GM03348 (cell line): ENCODE data around the gene STARD13.

ENCODE experiments used
- DNase-seq: peaks from one replicate; pipeline ENCODE4 v3.0.0; 2012; ENCODE audit warnings: low spot score

The STARD13 gene

GRCh38 chr13:33307843-33308242, 22.3 kb upstream of the STARD13 start:
- DNase-seq, result no peak

GRCh38 chr13:33303855-33304597, 18.5 kb upstream of the STARD13 start:
- DNase-seq, result peak; percentile 19

GRCh38 chr13:33299626-33300025, 14.1 kb upstream of the STARD13 start:
- no peak for DNase-seq

GRCh38 chr13:33296793-33297425, 11.4 kb upstream of the STARD13 start:
- DNase-seq, result no peak

- DNase-seq, result no peak
Measured at GRCh38 chr13:33292712-33293111, 7.2 kb upstream of the STARD13 start.

- DNase-seq, result peak; percentile 16
Measured at GRCh38 chr13:33290421-33290965, 4.9 kb upstream of the STARD13 start.

- DNase-seq, result peak; percentile 22
Measured at GRCh38 chr13:33289966-33290365, 4.4 kb upstream of the STARD13 start.

GRCh38 chr13:33287142-33287882, 1.8 kb upstream of the STARD13 start:
- DNase-seq, result no peak

GRCh38 chr13:33286128-33286527, 573 bp upstream of the STARD13 start:
- no peak for DNase-seq

GRCh38 chr13:33284916-33285315, 639 bp downstream of the STARD13 start:
- peak; percentile 11 for DNase-seq

- DNase-seq, result peak; percentile 9
Measured at GRCh38 chr13:33284031-33284430, 1.5 kb downstream of the STARD13 start.

- no peak for DNase-seq
Measured at GRCh38 chr13:33283195-33283911, 2.2 kb downstream of the STARD13 start.

GRCh38 chr13:33281951-33282595, 3.5 kb downstream of the STARD13 start:
- peak; percentile 18 for DNase-seq

GRCh38 chr13:33280923-33281322, 4.6 kb downstream of the STARD13 start:
- no peak for DNase-seq

- no peak for DNase-seq
Measured at GRCh38 chr13:33280279-33280905, 5.2 kb downstream of the STARD13 start.

GRCh38 chr13:33279414-33280278, 5.9 kb downstream of the STARD13 start:
- peak; percentile 27 for DNase-seq

- DNase-seq, result no peak
Measured at GRCh38 chr13:33278913-33279312, 6.6 kb downstream of the STARD13 start.

GRCh38 chr13:33277946-33278345, 7.6 kb downstream of the STARD13 start:
- DNase-seq, result no peak

- no peak for DNase-seq
Measured at GRCh38 chr13:33277037-33277740, 8.4 kb downstream of the STARD13 start.
